Limb (tissue), 2 donors: ENCODE data around the gene KCNH3.
"Not testable (repeated sequence)": the region's sequence is repeated elsewhere in the genome, so short reads cannot be mapped to it uniquely, and the experiment has no call there.

Experiments
- DNase-seq, 2 donors: peaks; one replicate each; pipeline ENCODE4 v3.0.0-alpha.2; 2016; ENCODE audit errors: extremely low spot score in 2 of 2

KCNH3 gene

GRCh38 chr12:49584591-49584990 is 45.8 kb downstream of the KCNH3 start:
- DNase-seq, result no peak

DNA sequence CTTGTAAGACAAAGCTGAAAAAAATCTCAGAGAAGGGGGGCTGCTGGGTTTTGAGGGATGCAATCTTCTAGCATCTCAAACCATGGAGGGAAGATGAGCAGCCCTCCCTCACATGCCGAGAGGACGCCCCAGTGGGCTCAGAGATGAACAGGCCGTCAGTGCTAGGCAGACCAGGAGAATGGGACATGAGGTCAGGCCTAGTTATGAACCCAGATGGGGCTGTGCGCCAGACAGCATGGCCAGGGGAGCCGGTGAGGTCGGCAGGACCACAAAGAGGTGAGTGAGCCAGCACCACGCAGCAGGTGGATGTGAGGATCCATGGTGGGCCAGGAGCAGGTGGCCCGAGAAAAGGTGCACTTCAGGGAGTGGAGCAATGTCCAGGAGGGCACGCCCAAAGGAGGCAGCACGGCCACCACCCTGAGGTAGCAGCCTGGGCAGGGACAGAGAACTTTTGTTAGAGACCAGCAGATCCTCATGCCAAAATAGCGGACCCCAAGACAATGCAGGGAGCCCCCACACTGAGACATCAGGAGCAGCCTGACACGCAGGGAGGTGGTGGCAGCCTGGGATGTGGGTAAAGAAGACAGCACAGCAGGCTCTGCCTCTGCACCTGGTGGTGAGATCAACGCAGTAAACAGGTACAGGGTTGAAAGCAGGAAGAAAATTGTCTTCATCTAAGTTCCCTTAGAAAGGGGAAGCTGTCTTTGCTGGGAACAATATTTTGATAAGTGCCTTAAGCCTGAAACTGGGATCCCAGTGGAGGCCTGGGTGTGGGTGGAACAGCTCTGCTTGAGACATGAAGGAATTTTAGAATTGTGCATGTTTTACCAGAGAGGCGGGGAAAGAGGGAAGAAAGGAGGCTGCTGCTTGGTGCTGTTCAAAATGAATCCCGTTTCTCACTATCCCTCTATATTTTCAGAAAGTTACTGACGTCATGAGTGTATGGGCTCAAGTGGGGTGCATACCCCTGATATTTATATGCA is 46.9 kb downstream of the KCNH3 start:
- no peak for DNase-seq

DNA sequence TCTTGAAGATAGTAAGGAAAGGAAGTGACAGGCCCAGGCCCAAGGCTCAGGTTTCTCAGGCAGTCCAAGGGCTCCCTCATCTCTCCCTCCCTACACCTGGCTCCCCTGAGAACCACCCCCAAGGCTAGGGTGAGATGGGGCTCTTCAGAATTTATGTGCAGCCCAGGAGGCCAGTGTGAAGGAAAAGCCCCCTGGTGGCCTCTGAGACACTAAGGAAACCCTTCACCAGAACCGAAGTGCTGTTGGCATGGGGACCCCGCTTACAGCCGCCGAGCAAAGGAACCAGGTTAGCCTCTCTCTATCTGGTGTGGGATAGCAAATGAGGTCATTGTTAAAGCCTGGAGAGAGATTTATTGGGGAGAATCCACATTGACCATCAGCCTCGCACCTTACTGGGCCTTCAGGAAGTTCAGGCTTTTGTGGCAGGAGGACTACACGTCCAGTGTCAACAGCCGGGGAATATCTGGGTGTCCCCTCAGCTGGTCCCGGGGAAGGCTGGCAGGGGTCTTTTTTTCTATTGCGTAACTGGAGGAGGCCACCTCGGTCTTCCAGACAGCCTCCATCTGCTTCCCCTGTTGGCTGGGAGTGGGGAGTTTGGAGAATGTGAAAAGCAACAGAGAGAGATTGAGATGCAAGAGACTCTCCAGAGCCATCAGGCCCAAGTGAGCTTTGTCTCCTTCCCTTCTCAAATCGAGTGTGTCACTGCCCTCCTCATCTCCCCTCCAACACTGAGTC is 48.5 kb downstream of the KCNH3 start:
- DNase-seq, result no peak

GRCh38 chr12:49588281-49588680 is 49.5 kb downstream of the KCNH3 start:
- DNase-seq, result no peak

DNA sequence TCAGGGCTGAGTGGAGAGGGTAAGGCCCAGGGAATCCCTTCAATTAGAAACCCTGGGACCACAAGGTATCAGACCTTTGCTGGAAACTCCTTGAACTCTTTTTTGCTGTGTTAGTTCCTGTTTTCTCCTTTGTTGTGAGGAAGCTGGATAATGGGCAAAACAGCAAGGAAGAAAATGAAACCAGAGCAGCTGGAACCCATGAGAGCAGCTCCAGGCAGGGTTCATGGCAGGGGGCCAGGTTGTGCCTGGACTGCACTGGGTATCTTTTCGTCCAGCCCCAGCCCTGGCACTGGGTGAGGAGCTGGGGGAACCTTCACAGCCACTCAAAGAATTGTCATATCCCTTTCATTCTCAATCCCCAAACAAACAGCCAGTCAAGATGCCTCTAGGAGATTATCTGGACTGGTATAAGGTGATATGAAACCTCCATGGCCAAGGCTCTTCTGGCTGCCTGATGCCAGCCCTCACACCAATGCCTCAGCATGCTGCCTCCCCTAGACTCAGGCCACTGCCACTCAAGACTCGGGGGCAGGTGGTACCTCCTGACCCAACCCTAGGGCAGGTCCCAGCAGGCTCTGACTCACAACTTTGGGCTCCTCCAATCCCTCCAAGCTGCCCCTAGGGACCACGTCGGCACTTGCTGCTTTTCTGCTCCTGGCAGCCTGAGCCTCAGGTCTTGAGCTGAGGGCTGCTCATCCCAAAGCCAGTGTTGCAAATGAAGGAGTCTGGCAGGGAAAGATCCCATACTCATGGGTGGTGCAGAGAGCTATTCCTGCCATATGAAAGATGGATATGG is 50.1 kb downstream of the KCNH3 start:
- no peak for DNase-seq

DNA sequence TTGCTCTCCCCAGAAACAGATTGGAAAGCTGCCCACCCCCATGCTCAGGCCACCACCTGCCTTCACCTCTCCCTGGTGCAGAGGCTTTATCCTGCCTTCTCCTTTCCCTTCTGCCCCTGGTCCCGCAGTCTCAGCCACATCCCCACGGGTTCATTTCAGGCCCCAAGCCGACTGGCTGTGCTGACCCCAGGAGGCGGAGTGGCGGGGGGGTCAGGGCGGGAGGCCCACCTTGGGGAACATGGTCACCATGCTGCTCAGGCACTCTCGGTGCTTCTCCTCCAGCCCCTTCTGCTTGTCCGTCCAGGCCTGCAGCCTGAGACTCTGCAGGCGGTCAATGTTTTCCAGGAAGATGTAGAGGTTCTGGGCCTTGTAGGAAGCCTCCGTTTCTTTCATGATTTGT is 59.7 kb downstream of the KCNH3 start:
- no peak for DNase-seq

DNA sequence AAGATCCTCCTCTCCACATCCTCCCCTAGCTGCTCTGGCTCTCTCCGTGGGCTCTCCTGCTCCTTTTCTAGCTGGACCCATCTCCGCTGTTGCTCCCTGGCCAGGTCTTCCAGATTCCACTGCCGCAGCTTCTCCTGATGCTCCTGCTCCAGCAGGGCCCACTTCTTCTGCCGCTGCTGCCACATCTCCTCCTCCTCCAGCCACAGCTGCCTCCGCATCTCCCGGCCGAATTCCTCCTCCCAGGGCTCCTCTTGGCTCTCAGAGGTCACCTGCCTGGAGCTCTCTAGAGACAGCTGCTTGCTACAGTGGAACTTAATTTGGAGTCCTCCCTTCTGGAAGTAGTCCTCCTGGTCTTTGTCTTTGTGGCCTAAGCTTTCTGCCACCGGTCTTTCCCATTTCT is 61.1 kb downstream of the KCNH3 start:
- DNase-seq, result no peak

DNA sequence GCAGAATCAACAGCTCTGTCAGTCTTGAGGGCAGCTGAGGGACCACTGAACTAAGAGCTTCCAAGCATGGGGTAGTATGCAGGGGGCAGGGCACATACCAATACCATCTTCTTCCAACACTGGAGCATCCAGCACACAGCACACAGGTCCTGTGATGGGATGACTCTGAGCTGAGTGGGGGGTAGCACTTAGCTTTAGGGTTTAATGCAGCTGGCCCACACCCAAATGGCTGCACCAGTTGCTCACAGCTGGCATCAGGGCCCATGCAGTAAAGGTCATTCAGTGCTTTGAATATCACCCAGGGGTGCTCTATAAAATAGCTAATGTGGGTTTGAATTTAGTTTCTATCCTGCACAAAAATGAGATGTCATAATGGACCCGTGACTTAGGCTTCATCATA is 64.9 kb downstream of the KCNH3 start:
- no peak for DNase-seq

- DNase-seq, result no peak
Measured at GRCh38 chr12:49604856-49605255, 66.0 kb downstream of the KCNH3 start.

GRCh38 chr12:49605539-49605938 is 66.7 kb downstream of the KCNH3 start, which contains the start of gene FAM186B:
FAM186B (minus strand) TSS chr12:49605639; CDS start chr12:49605477, 162 bp downstream.
- DNase-seq, result not testable (repeated sequence)
